HFF-Myc (cell line): Measurements from ENCODE around the gene CADPS.
A peak's percentile ranks its signal among the peaks of the same experiment; 100 is the strongest.

Experiments
- DNase-seq: peaks from one replicate; pipeline ENCODE4 v3.0.0-alpha.2; 2011; ENCODE audit warnings: low read depth; ENCODE audit errors: extremely low read depth
- H3K4me3 ChIP-seq: replicated peaks from 2 replicates; pipeline ENCODE4 v1.5.1; 2011; ENCODE audit warnings: low read depth, mild to moderate bottlenecking, control low read depth, low read length
- CTCF ChIP-seq: IDR thresholded peaks from 2 replicates; pipeline ENCODE4 v1.5.1; 2012; ENCODE audit warnings: mild to moderate bottlenecking, low read depth, low read length, control low read depth; ENCODE audit errors: missing control alignments

The CADPS gene

GRCh38 chr3:62557983-62558382 is 317.2 kb downstream of the CADPS start:
- no peak overlapping the region for H3K4me3 ChIP-seq
- no peak for DNase-seq
- no peak for TF ChIP-seq CTCF

- H3K4me3 ChIP-seq: no peak overlapping the region
- no peak for DNase-seq
- TF ChIP-seq CTCF: no peak
Observed at GRCh38 chr3:62557450-62557849, 317.8 kb downstream of the CADPS start.

GRCh38 chr3:62556121-62556815 is 318.9 kb downstream of the CADPS start:
- no peak for DNase-seq
- H3K4me3 ChIP-seq: no peak overlapping the region
- no peak for TF ChIP-seq CTCF

GRCh38 chr3:62554264-62554799 is 320.9 kb downstream of the CADPS start:
- DNase-seq: no peak
- peak; percentile 42 for TF ChIP-seq CTCF
- H3K4me3 ChIP-seq: no peak overlapping the region

GRCh38 chr3:62553811-62554210 is 321.4 kb downstream of the CADPS start:
- H3K4me3 ChIP-seq: no peak overlapping the region
- TF ChIP-seq CTCF: no peak
- no peak for DNase-seq

GRCh38 chr3:62551556-62551955 is 323.7 kb downstream of the CADPS start:
- no peak for TF ChIP-seq CTCF
- no peak overlapping the region for H3K4me3 ChIP-seq

More at GRCh38 chr3:62551556-62551955, 323.7 kb downstream of the CADPS start:
- DNase-seq: no peak
